ENCODE data around the gene FAM193A. TPM values are rescaled to one million over a fixed set of nuclear protein-coding genes. Genes with fewer than 3 reads are reported as not detected.

FAM193A gene
- total RNA-seq, 6 donors from 2014 or later: 23.7 to 87.0 (median 27.1) TPM

GRCh38 chr4:2596611-2597010 is 60.2 kb downstream of the FAM193A start:
- Histone ChIP-seq H3K27ac (no peak overlapping the region), H3K4me3 (no peak overlapping the region), H3K27me3 (no peaks in the 10 kb centered on the region), H3K36me3 (peaks cover 0 to 3% (median 1%) of the 10 kb centered on the region in 4 donors), H3K4me1 (peaks cover 32 to 70% (median 44%) of the 10 kb centered on the region in 4 donors), H3K9me3 (no peaks in the 10 kb centered on the region)
- DNase-seq (no peak), ATAC-seq (ENCODE audit: low FRiP score in 2 of 2) (no peak)
- WGBS, 2 donors: 89% methylated on average over 8 of the region's 8 CpGs
- TF ChIP-seq EP300 (IDR thresholded peaks at IDR 0.05): no peak
- TF ChIP-seq CTCF (IDR thresholded peaks at IDR 0.05): no peak
- TF ChIP-seq POLR2A (IDR thresholded peaks at IDR 0.05): no peak
- TF ChIP-seq POLR2AphosphoS5 (IDR thresholded peaks at IDR 0.05): no peak

GRCh38 chr4:2598511-2599303 is 62.3 kb downstream of the FAM193A start:
- 30 to 33% methylated on average over 12 of the region's 12 CpGs for WGBS, 2 donors
- Histone ChIP-seq H3K27ac (peak overlapping the region in 3 of 4 donors; percentile 0 to 40 (median 7)), H3K27me3 (no peaks in the 10 kb centered on the region), H3K4me3 (no peak overlapping the region), H3K4me1 (peaks cover 14 to 50% (median 25%) of the 10 kb centered on the region in 4 donors), H3K9me3 (no peaks in the 10 kb centered on the region), H3K36me3 (peaks cover 0 to 3% (median 1%) of the 10 kb centered on the region in 4 donors)
- TF ChIP-seq EP300 (IDR thresholded peaks at IDR 0.05) (no peak), CTCF (IDR thresholded peaks at IDR 0.05) (peak in 1 of 6 experiments; percentile 10), POLR2A (IDR thresholded peaks at IDR 0.05) (no peak), POLR2AphosphoS5 (IDR thresholded peaks at IDR 0.05) (no peak)
- DNase-seq: peak in 1 of 2 donors; percentile 37
- peak; percentile 74 to 82 for ATAC-seq (ENCODE audit: low FRiP score in 2 of 2)

GRCh38 chr4:2599304-2599654 is 62.8 kb downstream of the FAM193A start:
- Histone ChIP-seq H3K27me3 (no peaks in the 10 kb centered on the region), H3K36me3 (peaks cover 0 to 3% (median 1%) of the 10 kb centered on the region in 4 donors), H3K4me3 (no peak overlapping the region), H3K27ac (peak overlapping the region in 2 of 4 donors; percentile 7 to 40), H3K4me1 (peaks cover 14 to 44% (median 24%) of the 10 kb centered on the region in 4 donors), H3K9me3 (no peaks in the 10 kb centered on the region)
- no peak for TF ChIP-seq EP300 (IDR thresholded peaks at IDR 0.05)
- TF ChIP-seq POLR2A (IDR thresholded peaks at IDR 0.05): no peak
- TF ChIP-seq POLR2AphosphoS5 (IDR thresholded peaks at IDR 0.05): no peak
- no peak for TF ChIP-seq CTCF (IDR thresholded peaks at IDR 0.05)
- 55 to 67% methylated on average over 6 of the region's 6 CpGs for WGBS, 2 donors
- DNase-seq: peak in 1 of 2 donors; percentile 12
- ATAC-seq (ENCODE audit: low FRiP score in 2 of 2): no peak

GRCh38 chr4:2600878-2601277 is 64.4 kb downstream of the FAM193A start:
- H3K4me3 ChIP-seq: no peak overlapping the region
- no peak overlapping the region for H3K27ac ChIP-seq
- no peak for ATAC-seq (ENCODE audit: low FRiP score in 2 of 2)
- H3K36me3 ChIP-seq: peaks cover 0 to 3% (median 1%) of the 10 kb centered on the region in 4 donors
- WGBS, 2 donors: 94 to 99% methylated on average over 6 of the region's 6 CpGs
- H3K27me3 ChIP-seq: no peaks in the 10 kb centered on the region
- H3K4me1 ChIP-seq: peaks cover 14 to 35% (median 18%) of the 10 kb centered on the region in 4 donors
- peak in 1 of 2 donors; percentile 14 for DNase-seq
- TF ChIP-seq POLR2AphosphoS5 (IDR thresholded peaks at IDR 0.05) (no peak), CTCF (IDR thresholded peaks at IDR 0.05) (no peak), EP300 (IDR thresholded peaks at IDR 0.05) (no peak), POLR2A (IDR thresholded peaks at IDR 0.05) (no peak)
- no peaks in the 10 kb centered on the region for H3K9me3 ChIP-seq
